ENCODE data around the gene PTPN18.

GRCh38 chr2:130388221-130388907, 32.5 kb downstream of the PTPN18 start:
- TF ChIP-seq CTCF (conservative IDR thresholded peaks at IDR 0.05 in 1 of 2, IDR thresholded peaks at IDR 0.05 in 1 of 2; ENCODE audit: extremely low read depth in 1 of 2, insufficient read depth in 1 of 2, low read depth in 1 of 2, low read length in 2 of 2) (no peak), EZH2 (IDR thresholded peaks at IDR 0.05; ENCODE audit: borderline replicate concordance, low read length) (no peak)
